ENCODE data around the gene RBM15.

The RBM15 gene, protein sequence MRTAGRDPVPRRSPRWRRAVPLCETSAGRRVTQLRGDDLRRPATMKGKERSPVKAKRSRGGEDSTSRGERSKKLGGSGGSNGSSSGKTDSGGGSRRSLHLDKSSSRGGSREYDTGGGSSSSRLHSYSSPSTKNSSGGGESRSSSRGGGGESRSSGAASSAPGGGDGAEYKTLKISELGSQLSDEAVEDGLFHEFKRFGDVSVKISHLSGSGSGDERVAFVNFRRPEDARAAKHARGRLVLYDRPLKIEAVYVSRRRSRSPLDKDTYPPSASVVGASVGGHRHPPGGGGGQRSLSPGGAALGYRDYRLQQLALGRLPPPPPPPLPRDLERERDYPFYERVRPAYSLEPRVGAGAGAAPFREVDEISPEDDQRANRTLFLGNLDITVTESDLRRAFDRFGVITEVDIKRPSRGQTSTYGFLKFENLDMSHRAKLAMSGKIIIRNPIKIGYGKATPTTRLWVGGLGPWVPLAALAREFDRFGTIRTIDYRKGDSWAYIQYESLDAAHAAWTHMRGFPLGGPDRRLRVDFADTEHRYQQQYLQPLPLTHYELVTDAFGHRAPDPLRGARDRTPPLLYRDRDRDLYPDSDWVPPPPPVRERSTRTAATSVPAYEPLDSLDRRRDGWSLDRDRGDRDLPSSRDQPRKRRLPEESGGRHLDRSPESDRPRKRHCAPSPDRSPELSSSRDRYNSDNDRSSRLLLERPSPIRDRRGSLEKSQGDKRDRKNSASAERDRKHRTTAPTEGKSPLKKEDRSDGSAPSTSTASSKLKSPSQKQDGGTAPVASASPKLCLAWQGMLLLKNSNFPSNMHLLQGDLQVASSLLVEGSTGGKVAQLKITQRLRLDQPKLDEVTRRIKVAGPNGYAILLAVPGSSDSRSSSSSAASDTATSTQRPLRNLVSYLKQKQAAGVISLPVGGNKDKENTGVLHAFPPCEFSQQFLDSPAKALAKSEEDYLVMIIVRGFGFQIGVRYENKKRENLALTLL

GRCh38 chr1:110338886-110339406 lies at the start of gene RBM15:
RBM15 (plus strand) TSS chr1:110339377; CDS start chr1:110339406, 29 bp downstream.
- peak; percentile 92 to 100 (median 98) for DNase-seq
- intact Hi-C loops (cut with DNase I): loop anchor here (5.0 kb wide), 1 partner anchor 68 kb away; the partner anchor contains the start of gene LAMTOR5

DNA sequence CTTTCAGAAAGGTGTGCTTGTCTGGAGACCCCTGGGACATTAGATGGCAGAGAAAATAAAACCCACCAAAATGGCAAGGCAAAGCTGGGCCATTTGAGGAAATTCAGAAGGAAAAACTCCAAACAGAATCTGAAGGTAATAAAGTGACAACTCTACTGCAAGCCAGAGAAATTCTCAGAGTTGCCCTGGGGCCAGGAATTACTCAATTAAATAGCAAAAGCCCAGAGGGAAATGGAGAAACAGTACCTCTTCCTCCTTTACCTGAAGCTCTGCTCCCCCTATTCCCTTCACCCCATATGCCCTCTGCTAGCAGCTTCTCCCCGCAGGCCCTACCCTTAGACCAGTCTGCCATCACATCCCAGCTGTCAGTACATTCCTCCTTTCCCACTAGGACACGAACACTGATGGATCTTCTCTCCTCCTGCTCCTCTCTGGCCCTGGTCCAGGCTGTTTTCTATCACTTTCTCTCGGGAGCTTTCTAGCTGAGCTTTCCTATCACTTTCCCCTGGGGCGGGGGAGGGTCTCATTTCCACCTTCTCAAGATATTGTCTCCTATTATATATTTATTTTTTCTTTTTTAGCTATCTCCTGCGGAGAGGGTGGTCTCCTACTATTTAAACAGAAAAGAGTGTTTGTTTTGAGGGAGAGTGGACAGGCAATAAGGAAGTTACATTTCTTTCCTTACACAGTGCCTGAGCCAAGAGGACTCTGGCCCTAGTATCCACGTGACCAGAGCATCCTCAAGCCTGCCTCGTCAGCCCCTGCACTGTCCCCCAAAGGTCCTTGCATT lies 47.7 kb upstream of the RBM15 start:
- intact Hi-C loops (cut with DNase I): no loop called here
- DNase-seq: no peak

DNA sequence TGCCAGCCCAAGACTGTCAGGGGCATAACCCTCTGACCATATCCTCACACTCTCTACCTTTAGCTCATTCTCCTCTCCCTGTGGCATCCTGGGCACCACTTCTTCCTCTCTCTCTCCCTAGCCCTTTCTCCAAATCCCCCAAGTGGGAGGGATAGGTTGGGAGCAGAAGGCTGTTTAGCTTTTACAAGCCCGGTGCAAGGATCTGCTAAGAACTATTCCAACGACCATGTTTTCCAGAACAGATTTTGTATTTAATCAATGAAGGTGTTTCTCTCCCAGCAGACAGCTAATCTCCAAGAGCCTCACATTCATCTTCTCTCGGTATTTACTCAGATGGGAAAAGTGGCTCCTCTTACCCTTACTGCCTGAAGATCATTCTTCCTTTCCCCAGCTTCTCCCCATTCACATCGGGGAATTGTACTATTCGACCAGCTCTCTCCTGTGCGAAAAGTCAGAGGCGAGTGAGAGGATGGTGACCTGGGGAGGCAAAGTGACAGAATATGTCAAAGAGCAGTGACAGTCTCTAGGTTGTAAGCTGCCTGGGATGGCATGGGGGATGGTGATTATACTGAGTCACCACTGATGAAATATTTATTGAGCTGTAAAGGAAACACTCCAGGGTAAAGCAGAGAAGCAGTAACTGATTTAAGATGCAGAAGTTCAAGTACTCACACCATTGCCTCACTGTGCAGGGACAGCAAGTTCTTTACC lies 47.0 kb upstream of the RBM15 start:
- no peak for DNase-seq
- intact Hi-C loops (cut with DNase I): no loop called here

DNA sequence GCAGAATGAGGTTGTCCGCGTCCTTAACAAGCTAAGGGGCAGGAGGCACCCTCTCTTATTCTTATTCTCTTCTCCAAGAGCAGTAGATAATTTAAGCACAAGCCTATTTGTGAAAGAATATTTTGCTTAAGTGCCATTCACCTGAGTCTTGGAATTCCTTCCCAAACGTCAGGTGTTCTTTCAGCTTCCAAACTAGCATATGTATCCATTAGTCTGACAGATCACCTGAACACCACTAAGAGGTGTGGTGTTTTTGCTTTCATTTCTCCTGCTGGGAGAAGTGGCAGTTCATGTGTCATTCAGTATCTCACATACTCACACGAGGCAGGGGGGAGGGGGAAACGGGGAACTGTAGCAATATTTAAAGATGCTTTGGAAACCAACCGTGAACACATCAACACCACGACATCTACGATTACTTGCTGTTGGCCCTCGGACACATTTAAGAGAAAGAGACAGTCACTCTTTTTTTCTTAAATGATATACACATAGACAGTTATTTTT lies 45.5 kb upstream of the RBM15 start:
- intact Hi-C loops (cut with DNase I): no loop called here
- no peak for DNase-seq

- intact Hi-C loops (cut with DNase I): no loop called here
- no peak for DNase-seq
Observed at GRCh38 chr1:110294308-110294707, 44.9 kb upstream of the RBM15 start.

DNA sequence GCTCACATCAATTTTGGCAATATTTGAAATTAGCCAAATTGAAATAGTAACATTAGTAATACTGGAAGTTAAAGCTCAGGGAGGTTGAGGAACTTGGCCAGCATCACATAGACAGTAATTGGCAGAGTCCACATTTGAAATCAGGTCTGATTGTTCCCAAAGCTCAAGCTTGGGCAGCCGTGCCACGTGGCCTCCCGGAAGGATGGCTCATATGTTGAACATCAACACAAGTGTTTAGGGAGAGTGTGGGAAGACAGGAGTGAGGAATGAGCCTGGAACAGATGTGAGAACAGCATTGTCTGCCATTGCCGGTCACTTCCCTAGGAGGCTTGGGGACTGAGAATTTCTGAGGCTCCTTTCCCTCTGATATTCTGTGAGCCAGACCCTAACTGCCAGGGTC lies 40.2 kb upstream of the RBM15 start:
- intact Hi-C loops (cut with DNase I): no loop called here
- no peak for DNase-seq

DNA sequence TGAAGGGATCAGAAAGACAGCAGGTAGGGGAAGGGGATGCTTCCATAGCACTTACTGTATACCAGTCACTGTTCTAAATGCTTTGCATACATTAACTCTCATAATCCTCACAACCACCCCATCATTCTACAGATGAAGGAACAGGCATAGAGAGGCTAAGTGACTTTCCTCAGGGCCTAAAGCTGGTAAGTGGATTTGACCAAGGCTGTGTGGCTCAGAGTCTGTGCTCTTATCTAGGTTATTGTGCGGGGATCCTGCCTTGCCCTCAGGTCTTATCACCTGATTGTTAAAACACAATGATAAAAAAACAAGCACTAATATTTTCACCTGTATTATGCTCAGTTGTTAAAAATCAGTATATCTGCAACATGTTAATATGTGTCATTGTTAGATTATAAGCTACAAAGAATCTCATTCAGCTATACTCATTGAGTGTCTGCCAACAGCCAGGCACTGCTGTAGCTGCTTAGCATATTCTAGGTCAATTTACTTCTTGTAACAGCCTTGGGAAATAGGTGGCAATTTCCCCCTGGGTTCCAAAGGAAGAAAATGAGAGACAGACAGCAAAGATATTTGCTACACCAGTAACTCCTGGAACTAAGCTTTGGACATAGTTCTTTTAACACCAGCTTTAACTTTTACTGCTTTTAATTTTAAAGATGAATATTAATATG lies 38.6 kb upstream of the RBM15 start:
- intact Hi-C loops (cut with DNase I): no loop called here
- DNase-seq: no peak

GRCh38 chr1:110302836-110303235 lies 36.3 kb upstream of the RBM15 start:
- intact Hi-C loops (cut with DNase I): no loop called here
- no peak for DNase-seq

GRCh38 chr1:110305900-110306420 lies 33.2 kb upstream of the RBM15 start:
- intact Hi-C loops (cut with DNase I): no loop called here
- no peak for DNase-seq

GRCh38 chr1:110307239-110307974 lies 31.8 kb upstream of the RBM15 start:
- intact Hi-C loops (cut with DNase I): no loop called here
- no peak for DNase-seq

DNA sequence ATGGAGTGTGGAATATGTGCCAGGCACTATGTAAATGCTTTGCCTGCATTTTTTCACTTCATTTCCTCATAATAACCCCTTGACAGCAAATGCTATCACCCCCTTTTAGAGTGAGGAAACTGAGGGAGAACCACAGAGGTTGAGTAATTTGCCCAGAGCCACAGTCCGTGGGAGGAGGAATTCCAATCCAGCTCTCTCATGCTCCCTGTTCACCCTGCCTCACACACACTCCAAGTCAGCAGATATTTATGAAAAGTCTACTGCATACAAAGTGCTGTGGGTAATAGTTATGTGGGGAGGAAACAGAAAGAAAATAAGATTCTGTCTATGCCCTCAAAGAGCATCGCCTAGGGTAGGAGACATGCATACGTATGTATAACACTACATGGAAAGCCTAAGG lies 30.9 kb upstream of the RBM15 start:
- no peak for DNase-seq
- intact Hi-C loops (cut with DNase I): no loop called here

GRCh38 chr1:110309139-110309538 lies 30.0 kb upstream of the RBM15 start:
- intact Hi-C loops (cut with DNase I): no loop called here

GRCh38 chr1:110309767-110310166 lies 29.4 kb upstream of the RBM15 start:
- intact Hi-C loops (cut with DNase I): no loop called here
- DNase-seq: no peak

More at GRCh38 chr1:110309139-110309538, 30.0 kb upstream of the RBM15 start:
- no peak for DNase-seq

GRCh38 chr1:110310300-110310699 lies 28.9 kb upstream of the RBM15 start:
- DNase-seq: peak in 36 of 42 donors; percentile 7 to 66 (median 32)
- intact Hi-C loops (cut with DNase I): no loop called here

- intact Hi-C loops (cut with DNase I): loop anchor here (2.0 kb wide), 1 partner anchor 106 kb away; no protein-coding TSS in a partner anchor
- peak; percentile 64 to 93 (median 84) for DNase-seq
Observed at GRCh38 chr1:110312188-110313121, 26.7 kb upstream of the RBM15 start.

Measured in head of caudate nucleus (tissue), 42 donors.